Activated gamma-delta T cell (primary cell): ENCODE results near the gene SAMD4A.

ENCODE experiments used
- DNase-seq: peaks from one replicate; lab custom pipeline; 2025; lab: John Stamatoyannopoulos, UW
- total RNA-seq, 2 donors: gene quantifications; one replicate each; lab custom pipeline; 2026; lab: John Stamatoyannopoulos, UW

Gene SAMD4A, protein sequence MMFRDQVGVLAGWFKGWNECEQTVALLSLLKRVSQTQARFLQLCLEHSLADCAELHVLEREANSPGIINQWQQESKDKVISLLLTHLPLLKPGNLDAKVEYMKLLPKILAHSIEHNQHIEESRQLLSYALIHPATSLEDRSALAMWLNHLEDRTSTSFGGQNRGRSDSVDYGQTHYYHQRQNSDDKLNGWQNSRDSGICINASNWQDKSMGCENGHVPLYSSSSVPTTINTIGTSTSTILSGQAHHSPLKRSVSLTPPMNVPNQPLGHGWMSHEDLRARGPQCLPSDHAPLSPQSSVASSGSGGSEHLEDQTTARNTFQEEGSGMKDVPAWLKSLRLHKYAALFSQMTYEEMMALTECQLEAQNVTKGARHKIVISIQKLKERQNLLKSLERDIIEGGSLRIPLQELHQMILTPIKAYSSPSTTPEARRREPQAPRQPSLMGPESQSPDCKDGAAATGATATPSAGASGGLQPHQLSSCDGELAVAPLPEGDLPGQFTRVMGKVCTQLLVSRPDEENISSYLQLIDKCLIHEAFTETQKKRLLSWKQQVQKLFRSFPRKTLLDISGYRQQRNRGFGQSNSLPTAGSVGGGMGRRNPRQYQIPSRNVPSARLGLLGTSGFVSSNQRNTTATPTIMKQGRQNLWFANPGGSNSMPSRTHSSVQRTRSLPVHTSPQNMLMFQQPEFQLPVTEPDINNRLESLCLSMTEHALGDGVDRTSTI
- total RNA-seq = 1.4 to 1.5 reads per million in 2 donors

DNA sequence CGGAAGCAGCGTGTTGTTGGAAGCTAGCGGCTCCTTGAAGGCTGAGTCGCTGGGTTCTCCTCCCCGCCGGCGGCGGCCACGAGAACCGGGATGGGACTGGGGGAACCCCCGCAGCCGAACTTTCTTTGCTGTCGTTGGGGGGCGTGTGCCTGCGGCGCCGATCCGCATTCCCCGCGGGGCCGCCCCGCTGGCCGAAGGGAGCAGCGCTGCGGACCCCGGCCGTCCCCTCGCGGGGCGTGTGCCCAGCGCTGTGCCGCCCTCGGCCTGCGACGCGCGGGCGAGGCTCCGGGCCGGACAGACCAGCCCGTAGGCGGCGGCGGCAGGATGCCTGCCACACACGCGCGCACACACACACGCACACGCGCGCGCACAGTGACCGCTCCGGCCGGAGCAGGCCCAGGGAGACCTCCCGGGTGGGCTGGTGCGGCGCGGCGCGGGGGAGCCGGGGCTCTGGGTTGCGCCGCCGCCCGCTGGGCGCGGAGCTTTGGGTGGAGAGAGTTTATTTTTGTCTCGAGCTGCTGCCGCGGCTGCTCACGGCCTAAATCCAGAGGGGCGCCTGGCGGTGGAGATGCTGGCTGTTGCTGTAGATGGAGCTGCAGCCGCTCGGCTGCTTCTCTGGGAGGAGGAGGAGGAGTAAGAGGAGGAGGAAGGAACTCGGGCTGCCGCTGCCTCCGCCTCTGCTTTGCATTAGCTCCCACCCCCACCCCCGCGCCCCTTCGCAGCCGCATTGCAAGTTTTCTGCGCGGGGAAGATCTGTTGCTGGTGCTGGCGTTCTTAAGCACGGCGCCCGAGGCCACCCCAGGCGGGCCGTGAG, at the start of gene SAMD4A:
Gene SAMD4A (plus strand): TSS at position 719 of the 814 bp plus-strand sequence. CDS start 789 bp downstream, outside the sequence.
- DNase-seq = peak; percentile 16

DNA sequence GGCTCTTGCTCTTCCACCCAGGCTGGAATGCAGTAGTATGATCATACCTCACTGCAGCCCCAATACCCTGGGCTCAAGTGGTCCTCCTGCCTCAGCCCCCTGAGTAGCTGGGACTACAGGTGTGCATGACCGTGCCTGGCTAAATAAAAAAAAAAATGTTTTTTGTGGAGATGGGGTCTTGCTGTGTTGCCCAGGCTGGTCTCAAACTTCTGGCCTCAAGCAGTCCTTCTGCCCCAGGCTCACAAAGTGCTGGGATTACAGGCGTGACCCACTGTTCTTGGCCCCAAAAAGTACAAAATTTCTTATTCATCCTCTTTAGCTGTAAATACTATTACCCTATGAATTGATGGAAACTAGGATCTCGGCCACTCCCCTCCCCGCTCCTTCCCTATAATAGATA, 42.5 kb upstream of the SAMD4A start:
- DNase-seq = no peak

- no peak for DNase-seq
Observed at GRCh38 chr14:54528973-54529372, 38.0 kb upstream of the SAMD4A start.

DNA sequence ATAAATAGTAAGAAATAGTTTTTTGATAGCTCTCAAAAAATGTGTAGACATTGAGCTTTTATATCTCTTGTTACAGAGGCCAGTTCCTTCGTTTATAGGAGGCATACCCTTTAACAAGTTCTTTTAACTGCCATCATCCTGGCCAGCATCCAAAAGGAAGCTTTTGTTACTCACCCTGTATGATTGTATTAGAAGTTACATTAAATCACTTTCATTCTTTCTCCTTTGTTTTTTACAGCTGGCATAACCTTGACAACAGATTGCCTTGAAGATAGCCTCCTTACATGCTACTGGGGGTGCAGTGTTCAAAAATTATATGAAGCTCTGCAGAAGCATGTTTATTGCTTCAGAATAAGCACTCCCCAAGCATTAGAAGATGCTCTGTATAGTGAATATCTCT, 37.1 kb upstream of the SAMD4A start:
- no peak for DNase-seq

GRCh38 chr14:54532111-54533012, 34.6 kb upstream of the SAMD4A start:
- no peak for DNase-seq

DNA sequence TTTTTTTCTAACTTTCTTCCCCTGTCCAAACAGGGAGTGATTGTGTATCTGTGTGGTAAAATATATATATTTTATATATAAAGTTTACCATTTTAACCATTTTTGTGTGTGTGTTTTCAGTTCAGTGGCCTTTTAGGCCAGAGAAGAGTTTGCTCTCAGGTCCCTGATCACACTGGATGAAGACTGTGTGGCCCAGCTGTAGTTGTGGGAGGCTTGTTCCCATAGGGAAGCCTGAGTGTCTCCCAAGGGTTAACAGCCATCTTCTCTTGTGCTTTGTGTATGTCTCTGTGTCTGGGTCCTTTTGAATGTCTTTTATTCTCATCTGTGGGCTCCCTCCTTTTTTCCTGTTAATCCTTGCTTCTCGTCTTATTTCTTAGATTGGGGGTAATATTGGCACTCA, 33.8 kb upstream of the SAMD4A start:
- DNase-seq = no peak

DNA sequence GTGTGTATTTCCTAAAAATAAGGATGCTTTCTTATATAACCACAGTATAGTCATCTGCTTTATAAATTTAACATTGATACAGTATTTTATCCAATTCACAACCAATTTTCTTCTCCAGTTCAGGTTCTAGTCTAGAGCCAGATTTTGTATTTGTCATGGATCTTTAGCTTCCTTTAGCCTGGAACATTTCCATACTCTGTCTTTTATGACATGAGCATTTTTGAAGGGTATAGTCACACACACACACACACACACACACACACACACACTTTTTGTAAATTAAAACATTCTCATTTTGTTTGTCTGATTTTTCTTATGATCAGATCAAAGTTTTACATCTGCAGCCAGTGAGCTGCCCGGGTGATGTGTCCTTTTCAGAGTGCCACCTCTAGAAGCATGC, 31.8 kb upstream of the SAMD4A start:
- DNase-seq = no peak

- no peak for DNase-seq
Observed at GRCh38 chr14:54535646-54536045, 31.3 kb upstream of the SAMD4A start.

DNA sequence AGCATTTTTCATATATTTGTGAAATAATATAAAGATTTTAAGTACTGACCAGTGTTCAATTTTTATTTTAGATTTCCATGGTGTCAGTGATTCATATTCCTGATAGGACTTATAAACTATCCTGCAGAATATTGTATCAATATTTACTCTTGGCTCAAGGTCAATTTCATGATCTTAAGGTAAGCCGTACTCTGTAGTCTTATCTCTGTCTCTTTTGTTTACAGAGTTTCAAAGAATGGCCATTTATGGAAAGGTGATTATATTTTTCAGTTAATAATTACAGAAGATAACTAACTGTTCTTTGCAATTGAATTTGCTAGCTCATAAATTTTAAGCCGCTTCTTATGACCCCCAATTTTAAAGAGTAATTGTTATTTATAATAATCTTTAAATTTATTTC, 29.3 kb upstream of the SAMD4A start:
- DNase-seq = no peak

- DNase-seq = no peak
Observed at GRCh38 chr14:54538055-54538454, 28.9 kb upstream of the SAMD4A start.

GRCh38 chr14:54547583-54547982, 19.3 kb upstream of the SAMD4A start:
- DNase-seq = no peak

- no peak for DNase-seq
Observed at GRCh38 chr14:54548491-54548890, 18.4 kb upstream of the SAMD4A start.

GRCh38 chr14:54549862-54550261, 17.1 kb upstream of the SAMD4A start:
- DNase-seq = no peak

DNA sequence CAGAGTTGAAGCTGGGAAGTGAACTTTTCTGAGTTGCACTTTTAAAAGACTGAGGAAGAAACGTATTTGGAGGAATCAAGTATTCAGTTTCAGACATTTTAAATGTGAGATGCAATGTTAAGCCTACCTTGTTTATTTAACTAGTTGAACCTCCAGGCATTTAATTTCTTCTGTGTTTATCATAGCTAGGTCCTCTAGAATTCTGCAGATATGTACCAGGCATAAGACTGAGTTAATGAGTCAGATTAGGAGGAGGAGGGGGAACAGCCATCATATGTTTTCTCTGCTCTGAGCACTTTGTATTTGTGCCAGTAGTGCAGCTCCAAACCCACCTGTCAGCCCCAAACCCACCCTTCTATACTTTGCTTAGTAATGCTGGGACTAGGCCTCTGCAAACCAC, 16.4 kb upstream of the SAMD4A start:
- no peak for DNase-seq

DNA sequence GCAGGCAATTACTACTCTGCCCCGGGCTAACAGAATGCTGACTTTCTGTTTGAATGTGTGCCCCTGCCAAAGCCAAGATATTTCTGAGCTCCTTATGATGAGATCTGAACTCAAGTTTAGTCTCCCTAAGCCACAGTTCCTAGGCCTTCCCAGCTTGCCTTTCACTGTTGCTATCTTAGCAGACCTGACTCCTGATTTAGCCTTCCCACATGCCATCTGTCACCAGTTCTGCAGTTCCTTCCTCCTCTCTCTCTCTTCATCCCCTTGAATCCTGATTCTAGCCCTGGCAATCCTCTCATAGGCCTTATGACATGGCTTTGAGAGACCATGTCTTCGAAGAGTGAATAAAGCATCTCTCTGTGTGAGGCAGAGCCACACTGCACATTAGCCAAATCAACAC, 12.5 kb upstream of the SAMD4A start:
- DNase-seq = no peak

DNA sequence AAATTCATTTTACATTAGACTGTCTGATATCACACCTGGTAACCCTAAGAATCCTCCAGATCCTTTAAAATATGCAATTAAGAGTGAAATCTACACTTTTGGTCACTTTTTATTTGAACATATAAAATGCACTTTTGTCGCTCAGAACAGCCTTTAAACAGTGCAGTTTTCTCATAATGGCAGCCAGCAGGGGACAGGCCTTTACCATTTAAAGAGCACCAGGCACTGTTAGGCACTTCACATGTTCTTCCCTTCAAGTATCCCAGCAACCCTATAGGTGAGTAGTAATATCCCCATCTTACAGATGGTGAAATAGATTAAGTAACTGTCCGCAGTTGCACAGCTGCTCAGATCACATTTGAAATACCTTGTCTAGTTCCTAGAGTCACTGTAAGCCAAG, 11.3 kb upstream of the SAMD4A start:
- no peak for DNase-seq

DNA sequence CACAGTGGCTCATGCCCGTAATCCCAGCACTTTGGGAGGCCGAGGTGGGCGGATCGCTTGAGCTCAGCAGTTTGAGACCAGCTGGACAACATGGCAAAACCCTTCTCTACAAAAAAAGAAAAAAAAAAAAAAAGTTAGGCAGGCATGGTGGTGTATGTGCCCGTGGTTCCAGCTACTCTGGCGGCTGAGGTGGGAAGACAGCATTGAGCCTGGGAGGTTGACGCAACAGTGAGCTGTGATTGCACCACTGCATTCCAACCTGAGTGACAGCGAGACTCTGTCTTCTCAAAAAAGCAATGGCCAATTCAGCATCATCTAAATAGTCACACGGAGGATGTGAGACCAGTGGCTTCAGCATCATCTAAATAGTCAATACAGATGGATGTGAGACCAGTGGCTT, 10.4 kb upstream of the SAMD4A start:
- no peak for DNase-seq

- no peak for DNase-seq
Observed at GRCh38 chr14:54562334-54562733, 4.6 kb upstream of the SAMD4A start.

DNA sequence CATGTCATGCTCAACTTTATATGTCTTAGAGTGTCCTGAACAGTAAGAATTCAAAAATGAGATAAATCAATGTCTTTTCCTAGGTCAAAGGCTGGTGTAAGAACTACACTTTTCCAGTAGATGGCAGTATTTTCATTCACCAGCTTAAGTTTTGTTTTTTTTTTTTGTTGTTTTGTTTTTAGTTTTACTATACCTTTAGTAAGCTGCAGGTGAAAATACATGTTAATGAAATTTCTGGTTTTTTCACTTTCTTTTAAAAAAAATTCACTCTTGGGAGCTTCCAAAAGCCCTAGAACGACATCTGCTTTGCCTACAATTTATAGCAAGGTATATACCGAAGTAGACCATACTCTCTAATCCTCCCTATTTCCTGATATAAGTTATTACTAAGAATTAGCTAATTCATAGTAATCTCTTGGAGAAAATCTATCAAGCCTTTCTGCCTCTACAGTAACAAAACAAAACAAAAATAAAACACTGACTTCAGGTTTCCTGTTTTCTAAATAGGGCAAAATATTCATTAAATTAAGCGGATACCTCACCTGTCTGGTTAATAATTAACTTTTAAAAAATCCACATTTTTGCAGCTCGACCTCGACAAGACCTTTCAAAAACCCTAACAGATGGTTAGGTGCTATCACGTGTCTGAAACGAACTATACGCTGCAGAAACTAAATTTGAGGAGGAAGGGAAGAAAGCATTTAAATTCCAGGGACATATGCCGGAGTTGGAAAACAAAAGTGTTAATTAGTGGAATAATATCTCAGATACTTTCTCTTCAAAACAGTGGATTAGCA, 2.7 kb upstream of the SAMD4A start:
- no peak for DNase-seq
